GM19328 (cell line): Measurements from ENCODE around the gene WFDC1.

Experiments used
- ATAC-seq: cut with Tn5 transposase; IDR thresholded peaks from one replicate; pipeline ENCODE4 v1.9.1; 2021; ENCODE audit warnings: mild to moderate bottlenecking, moderate library complexity; ENCODE audit not compliant: unreplicated experiment

The WFDC1 gene

DNA sequence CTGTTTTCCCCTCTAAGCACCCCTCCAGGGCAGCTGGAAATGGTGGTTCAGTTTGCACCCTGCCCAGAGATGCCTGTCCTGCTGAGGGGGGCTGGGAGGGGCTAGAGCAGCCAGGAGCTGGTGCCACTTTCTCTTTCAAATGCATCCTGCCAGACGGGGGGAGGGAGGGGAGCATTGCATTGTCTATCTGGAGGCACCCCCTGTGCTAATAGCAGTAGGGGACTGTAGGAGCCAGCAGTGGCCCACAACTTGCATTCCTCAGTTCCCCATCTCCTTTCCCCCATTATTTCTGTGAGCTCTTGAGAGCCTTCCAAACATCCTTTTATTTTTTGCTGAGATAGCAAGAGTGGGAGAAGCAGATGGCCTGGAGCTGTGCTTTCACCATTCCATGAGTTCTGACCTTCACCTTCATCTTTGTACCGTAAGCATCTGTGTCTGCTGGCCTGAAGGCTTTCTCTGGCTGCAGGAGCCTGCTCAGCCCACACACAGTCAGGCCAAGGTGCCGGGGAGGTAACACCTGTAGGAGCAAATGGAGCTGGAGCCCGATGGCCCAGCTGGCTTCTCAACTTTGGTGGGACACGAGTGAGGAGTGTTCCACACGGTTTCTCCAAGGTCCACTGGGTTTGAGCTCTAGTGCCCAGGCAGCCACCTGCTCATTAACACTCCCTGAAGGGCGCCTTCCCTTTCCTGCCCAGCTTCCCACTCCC, 5.2 kb downstream of the WFDC1 start:
- no peak for ATAC-seq

DNA sequence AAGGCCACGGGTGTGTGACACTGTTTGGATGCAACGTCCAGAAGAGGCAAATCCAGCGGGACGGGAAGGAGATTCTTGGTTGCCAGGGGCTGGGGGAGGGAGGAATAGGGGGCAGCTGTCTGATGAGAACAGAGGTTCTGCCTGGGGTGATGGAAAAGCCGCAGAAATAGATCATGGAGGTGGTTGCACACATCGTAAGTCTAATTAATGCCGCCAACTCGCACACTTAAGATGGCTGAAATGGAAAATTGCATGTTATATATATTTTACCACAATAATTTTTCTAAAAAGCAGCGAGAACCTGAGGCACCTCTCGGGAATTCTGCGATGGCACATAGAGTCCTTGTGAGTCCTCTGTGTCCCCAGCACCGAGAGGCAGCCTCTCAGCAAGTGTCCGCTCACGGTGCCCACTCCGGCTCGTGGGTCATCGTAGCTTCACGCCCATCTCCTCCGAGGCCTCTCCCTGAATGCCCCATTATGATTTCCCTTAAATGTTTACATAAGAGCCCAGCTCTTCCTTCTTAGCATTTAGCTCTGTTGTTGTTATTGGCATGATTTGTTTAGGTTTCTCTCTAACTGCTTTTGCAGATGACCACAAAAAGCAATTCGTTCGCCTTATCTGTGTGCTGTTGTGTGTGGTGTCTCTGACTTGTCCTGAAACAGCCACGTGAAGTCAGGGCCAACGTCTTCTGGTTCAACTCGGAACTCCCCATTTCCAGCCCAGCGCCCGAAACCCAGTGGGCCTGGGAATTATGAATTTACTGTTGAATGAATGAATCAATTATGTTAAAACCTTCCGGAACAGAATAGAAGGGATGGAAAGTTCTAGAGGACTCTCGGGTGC, 7.7 kb downstream of the WFDC1 start:
- ATAC-seq: no peak

DNA sequence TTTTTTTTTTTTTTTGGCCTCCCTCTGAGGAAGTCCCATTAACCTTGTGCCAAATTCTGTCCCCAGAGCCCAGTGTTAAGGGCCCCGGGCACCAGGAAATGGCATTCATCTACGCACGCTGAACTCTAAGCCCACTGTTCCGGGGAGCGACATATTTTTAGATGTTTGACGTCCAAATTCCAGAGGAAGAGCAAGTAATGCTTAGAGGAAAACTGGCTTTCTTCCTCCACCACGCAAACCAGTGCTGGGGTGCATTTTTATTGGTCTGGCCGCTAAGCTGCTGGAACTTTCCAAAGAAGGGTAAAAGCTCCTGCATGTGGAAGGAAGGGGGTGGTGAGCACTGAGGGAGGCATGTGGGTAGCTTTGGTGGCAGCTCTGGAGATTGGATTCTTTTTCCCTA, 8.3 kb downstream of the WFDC1 start:
- no peak for ATAC-seq

DNA sequence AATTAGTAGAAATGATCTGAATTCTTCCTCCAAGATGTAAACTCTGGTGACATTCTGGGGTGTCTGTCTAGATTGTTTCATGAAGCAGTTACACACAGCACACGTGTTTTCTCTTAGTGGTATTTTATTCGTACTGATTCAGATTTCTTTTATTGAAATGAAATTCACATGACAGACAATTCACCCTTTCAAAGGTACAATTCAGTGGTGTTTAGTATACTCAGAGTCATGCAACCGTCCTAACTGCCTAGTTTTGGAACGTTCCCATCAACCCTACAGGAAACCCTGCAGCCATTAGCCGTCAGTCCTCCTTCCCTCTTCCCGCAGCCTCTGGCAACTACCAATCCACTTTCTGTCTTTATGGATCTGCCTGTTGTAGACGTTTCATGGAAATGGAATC, 8.8 kb downstream of the WFDC1 start:
- ATAC-seq: no peak

DNA sequence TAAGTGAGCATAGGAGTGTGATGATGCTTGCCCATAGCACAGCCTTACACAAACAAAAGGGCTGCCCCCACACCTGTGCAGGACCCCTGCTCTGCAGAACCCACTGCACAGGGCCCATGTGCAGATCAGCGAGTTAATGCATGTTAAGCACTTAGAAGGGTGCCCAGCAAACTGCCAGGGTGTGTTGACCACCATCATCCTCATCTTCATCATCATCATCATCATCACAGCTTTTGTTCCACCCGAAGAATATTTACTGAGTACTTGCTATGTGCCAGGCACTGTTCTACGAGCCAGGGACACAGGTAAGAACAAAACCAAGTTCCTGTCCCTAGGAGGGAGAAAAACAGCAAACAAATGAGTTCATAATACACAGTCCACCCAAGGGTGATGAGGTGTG, 11.9 kb downstream of the WFDC1 start:
- no peak for ATAC-seq

DNA sequence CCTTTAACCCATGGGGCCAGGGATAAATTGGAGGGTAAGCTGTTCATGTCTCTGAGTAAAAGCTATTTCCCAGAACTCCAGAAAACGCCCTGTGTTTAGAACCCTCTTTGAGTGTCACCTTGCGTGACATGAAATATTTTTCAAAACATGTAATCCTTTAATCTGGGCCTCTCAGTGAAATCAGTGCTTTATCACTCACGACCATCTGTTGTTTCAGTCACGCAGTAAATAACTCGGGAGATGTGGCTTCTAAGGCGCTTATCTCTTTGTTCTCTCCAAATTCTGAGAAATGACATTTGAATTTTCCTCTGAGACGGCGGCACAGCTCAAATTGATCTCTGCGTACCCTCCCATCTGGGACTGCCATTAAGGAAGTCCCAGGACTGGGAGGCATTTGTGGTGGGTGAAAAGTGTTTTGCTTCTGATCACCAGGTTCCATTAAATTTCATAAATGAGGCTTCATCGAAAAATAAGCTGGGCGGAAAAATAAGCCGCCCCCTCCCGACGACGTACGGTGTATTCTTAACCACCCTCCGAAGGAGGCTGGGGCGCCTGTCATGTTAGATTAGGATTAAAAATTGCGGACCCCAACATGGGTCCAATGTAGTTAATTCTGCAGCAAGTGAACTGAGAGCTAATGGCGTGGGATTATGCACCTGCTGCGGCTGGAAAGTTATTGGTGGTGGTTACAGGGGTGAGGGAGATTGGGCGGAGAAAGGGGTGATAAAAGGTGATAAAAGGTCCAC, 12.7 kb downstream of the WFDC1 start:
- ATAC-seq: no peak

DNA sequence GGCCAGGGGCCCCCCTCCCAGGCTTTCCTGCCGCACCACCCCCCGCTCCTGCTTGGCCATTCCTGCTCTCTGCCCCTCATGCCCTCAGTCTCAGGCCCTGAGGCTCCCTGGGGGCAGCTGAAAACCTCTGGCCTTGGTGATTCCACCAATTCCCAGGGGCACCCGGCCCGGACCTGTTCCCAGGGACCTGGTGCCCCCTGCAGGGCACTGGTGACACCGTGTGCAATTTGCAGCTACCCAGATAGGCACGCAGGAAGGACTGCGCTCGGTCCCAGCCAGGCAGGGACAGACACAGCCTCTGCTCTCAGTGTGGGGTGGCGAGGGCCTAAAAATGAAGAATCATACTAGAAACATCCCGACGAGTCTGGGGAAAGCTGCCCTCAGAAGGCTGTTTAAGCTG, 13.4 kb downstream of the WFDC1 start:
- ATAC-seq: no peak

DNA sequence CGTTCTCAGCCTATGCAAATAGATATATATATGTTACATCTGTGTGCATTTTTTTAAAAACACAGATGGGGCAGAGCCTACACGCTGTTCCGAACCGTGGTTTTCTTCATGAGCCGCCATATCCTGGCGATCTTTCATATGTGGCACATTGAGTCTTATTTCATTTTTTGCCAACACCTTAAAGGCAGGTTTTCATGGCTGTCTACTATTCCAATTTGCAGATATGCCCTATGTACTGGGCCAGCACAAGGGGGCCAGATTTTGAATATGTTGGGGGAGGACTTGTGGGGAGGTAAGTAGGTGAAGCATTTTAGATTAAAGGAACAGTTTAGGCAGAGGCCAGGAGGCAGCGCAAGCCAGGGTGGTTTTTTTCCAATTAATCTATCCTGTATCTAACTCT, 16.0 kb downstream of the WFDC1 start:
- no peak for ATAC-seq

DNA sequence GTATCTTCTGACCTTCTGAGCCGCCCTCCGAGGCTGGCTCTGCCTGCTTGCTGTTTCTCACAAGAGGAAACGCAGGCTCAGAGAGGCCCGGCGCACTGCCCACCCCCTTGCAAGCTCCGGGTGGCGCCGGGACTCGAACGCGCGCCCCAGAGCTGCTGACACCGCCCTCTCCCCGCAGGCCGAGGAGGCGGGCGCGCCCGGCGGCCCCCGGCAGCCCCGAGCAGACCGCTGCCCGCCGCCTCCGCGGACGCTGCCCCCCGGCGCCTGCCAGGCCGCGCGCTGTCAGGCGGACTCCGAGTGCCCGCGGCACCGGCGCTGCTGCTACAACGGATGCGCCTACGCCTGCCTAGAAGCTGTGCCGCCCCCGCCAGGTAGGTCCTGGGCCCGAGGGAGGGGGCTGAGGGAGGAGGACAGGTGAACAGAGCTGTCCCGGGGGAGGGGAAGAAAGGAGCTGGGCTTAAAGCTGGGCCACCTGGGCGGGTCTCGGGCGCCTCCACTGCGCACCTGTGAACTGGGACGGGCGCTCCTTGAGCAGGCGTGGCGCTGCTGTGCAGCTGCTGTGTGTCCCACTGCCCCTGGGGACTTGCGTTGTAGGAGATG, 18.2 kb downstream of the WFDC1 start:
- ATAC-seq: no peak

DNA sequence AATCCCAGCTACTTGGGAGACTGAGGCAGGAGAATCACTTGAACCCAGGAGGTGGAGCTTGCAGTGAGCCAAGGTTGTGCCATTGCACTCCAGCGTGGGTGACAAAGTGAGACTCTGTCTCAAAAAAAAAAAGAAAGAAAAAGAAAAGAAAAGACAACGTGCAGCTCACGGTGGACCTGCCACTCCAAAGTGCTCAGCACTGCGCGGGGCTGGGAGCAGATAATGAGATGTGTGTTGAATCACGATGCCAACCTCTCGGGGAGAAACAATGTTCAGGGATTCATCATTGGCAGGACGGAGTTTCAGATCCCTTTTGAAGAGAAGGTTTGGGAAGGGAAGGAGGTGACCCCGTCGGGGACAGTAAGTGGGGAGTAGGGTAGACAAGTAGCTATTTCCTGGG, 19.2 kb downstream of the WFDC1 start:
- ATAC-seq: no peak

DNA sequence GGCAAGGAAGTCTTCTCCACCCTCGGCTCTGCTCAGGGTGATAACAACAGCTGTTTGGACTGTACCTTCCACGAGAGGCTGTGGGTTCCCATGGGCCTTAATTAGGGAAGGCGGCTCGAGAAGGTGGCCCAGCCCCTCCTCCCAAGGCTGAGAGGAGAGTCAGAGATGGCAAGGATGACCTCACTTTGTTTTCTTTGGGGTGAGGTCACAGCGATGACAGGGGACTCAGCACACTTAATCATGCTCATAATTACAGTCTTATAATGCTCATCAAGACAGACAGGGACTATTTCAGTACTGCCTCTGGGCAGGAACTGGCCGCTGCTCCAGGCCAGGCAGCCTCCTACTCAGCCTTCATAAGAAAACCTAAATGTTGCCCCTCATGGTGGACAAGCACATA, 19.7 kb downstream of the WFDC1 start:
- no peak for ATAC-seq

DNA sequence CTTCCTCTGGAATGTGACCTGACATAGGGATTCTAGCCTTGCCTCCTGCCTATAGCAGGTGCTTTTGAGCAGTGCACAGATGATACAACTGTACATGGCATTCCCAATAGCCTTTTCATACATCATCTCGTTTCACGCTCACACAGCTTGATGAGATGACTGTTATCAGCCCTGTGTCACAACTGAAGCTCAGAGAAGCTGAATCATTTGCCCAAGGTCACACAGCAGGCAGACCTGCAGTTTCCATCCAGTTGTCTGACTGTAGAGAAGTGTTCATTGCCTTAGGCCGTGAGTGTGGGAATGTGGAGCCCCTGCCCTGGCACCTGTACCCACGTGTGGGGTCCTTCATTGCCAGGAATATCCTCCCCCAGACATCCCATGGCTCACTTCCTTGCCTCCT, 20.1 kb downstream of the WFDC1 start:
- ATAC-seq: no peak

DNA sequence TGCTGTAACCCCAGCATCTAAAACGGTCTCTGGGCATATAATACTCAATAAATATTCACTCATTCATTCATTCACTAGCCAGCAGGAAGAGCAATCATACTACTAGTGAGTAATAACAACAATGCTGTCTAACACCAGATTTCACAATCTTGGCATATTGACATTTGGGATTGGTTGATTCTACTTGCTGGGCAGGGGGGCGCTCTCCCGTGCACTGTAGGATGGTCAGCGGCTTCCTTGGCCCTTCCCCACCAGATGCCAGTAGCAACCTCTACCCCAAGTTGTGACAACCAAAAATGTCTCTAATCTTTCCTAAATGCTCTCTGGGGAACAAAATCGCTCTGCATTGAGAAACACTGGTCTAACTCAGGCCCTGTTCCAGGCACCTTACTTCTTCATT, 20.7 kb downstream of the WFDC1 start:
- no peak for ATAC-seq

DNA sequence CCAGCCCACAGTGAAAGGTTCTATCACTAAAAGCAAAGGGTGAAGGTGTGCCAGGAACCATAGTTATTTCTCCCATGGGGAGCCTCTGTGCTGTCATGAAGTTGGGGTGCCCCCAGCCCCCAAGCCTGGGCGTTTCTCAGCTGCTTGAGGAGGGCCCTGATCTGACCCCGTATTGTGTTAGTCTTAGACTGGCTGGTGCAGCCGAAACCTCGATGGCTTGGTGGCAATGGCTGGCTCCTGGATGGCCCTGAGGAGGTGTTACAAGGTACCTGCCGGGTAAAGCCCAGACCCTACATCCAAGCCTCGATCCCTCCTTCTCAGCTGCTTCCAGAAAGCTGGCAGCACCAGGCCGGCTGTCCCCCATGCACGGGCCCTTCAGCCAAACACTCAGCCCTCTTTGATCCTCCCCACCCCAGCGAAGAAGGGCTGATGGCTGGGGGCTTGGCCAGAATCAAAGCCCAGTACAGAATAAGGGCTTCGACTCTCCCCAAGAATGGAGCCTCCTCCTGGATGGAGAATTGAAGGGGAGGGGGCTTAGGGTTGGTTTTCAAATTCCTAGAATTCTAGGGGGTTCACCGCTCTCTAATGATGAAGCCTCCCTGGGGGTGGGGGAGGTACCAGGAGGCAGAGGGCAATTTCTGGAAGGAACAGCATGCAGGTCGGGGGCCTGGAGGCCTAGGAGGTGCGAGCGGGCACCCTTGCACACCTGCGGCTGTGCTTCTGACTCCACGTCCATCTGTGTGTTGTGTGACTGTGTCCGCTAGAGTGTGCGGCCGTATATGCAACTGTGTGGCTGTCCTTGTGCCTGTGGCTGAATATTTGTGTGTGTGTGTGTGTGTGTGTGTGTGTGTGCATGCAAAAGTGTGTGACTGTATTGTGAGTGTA, 23.7 kb downstream of the WFDC1 start:
- ATAC-seq: no peak

DNA sequence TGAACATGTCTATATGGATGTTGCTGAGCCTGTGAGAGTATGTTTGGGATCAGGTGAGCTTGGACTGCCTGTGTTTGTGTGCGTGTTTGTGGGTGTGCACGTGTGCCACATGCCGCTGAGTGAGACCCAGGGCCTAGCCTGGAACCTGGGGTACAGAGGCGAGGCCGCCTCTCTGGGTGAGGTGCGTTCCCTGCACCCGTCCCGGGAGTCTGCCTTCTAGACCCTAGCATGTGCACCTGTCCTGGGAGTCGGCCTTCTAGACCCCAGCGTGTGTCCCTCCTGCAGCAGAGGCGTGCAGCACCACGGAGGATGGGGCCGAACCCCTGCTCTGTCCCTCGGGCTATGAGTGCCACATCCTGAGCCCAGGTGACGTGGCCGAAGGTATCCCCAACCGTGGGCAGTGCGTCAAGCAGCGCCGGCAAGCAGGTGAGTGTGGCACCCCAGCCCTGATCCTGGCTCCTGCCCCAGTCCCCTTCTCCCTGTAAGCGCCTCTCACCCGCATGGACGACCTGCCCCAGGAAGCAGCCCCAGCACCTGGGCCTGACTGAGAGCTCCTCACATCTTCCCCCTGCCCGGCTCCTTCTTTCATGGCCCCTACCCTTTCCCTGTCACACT, 24.6 kb downstream of the WFDC1 start:
- ATAC-seq: no peak

DNA sequence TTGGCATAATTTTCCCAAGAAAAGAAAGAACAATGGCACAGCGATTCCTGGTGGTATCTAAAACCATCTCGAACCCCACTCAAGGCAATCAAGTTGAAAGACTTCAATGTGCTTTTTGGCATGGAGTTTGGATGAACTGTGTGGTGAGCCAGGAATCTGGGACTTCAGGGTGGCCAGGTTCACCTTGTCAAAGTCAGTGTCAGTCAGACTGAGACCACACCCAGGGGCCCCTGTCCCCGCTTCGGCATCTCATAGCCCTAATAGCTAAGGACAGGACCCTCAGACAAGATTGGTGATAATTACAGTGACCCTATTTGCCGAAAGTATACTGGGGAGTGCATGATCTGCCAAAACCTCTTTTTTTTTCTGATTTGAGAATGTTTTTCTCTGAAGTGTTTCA, 25.8 kb downstream of the WFDC1 start:
- no peak for ATAC-seq

DNA sequence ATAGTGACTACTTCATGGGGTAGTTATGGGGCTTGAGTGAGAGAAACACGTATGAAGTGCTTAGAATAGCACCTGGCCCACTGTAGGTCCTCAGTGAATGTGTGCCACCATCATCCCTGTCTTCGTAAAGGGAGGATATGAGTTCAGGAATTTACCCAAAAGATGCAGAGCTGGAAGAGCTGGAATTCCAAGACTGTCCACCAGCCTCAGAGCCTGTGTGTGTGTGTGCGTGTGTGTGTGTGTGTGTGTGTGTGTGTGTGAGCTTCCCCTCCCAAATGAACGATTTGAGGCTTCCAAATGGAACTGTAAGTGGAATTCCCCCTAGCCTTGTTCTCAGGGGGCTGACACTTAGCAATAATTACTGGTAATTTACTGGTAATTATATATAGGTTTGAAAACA, 27.3 kb downstream of the WFDC1 start:
- ATAC-seq: no peak

DNA sequence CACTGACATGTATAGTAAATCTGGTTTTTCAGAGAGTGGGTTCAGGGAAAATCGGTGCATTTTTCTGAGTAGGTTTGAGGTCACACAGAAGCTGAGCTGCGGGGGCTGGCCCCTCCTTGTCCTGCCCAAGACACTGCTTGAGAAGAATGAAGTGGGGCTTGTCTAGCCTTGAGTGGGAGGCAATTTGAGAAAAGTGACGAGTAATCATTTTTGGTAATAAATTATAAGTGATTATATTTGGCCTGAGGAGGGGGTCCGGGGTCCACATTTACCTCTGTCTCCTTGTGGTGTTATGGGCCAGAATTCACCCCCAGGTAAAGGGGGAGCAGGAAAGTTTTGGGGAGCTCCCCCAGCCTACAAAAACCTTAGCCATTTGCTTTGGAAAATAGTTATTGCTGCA, 28.1 kb downstream of the WFDC1 start:
- no peak for ATAC-seq

DNA sequence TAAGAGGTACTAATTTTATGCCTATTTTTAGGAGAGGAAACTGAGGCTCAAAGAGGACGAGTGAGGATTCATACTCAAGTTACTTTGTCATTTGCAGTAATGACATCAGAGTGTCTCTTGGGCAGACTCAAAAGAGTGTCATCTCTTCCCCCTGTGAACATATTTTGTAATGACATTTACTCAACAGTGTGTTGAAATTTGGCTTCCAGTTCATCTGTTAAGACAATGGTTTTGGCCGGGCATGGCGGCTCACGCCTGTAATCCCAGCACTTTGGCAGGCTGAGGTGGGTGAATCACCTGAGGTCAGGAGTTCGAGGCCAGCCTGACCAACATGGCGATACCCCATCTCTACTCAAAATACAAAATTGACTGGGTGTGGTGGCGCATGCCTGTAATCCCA, 28.9 kb downstream of the WFDC1 start:
- no peak for ATAC-seq
